GM23248 (cell line): ENCODE results near the gene FBXO10.

Source experiments
- EZH2 ChIP-seq: fragments of 200-600 bp; sonication (generic); IDR thresholded peaks from 2 replicates; pipeline ENCODE4 v1.6.1; 2018; ENCODE audit warnings: antibody characterized with exemption, mild to moderate bottlenecking; ENCODE audit not compliant: insufficient read depth, poor library complexity, severe bottlenecking
- EZH2phosphoT487 ChIP-seq: fragments of 200-600 bp; sonication (generic); IDR thresholded peaks from 2 replicates; pipeline ENCODE4 v1.6.1; 2018; ENCODE audit warnings: antibody characterized with exemption, moderate library complexity, mild to moderate bottlenecking, low read depth; ENCODE audit not compliant: insufficient read depth

GRCh38 chr9:37468620-37469019, 107.6 kb downstream of the FBXO10 start:
- no peak for TF ChIP-seq EZH2
- no peak for TF ChIP-seq EZH2phosphoT487
